A673 (cell line): ENCODE results near the gene COL5A1. TPM values are rescaled to one million over a fixed set of nuclear protein-coding genes. Genes with fewer than 3 reads are reported as not detected.

Experiments used
- BruUV-seq: library from RNA; stranded (reverse); fragments of 400-500 nt; replicated peaks from 2 replicates; lab custom pipeline; 2021; lab: Mats Ljungman, UMichigan
- CTCF ChIA-PET: fragments of 300-600 bp; sonication (Branson Sonifier 250); formaldehyde crosslinking; loops from one replicate; lab custom pipeline; 2022; ENCODE audit warnings: antibody characterized with exemption; lab: Charles Lee
- POLR2A ChIA-PET: fragments of 300-600 bp; sonication (Branson Sonifier 250); formaldehyde crosslinking; loops from one replicate; lab custom pipeline; 2022; ENCODE audit warnings: antibody characterized with exemption; ENCODE audit not compliant: low non-redundant PET; lab: Charles Lee
- DNase-seq: peaks from one replicate; pipeline ENCODE4 v3.0.0-alpha.2; 2015; ENCODE audit warnings: low spot score
- H3K27ac ChIP-seq: fragments of 200-600 bp; sonication (generic); 2 replicates; pipeline ENCODE4 v1.5.1; 2016; ENCODE audit warnings: mixed run types, low read depth, mild to moderate bottlenecking, mixed read lengths, antibody characterized with exemption, low read length; ENCODE audit not compliant: poor library complexity, severe bottlenecking
- H3K27me3 ChIP-seq: fragments of 200-600 bp; sonication (generic); replicated peaks from 2 replicates; pipeline ENCODE4 v1.6.1; 2017; ENCODE audit warnings: mixed run types, low read depth, mild to moderate bottlenecking, mixed read lengths, antibody characterized with exemption, low read length; ENCODE audit not compliant: insufficient read depth, poor library complexity
- H3K36me3 ChIP-seq: fragments of 200-600 bp; sonication (generic); 2 replicates; pipeline ENCODE4 v1.6.1; 2016; ENCODE audit warnings: mixed run types, mild to moderate bottlenecking, mixed read lengths, antibody characterized with exemption, low read length; ENCODE audit not compliant: insufficient read depth, poor library complexity, severe bottlenecking
- H3K4me1 ChIP-seq: fragments of 200-600 bp; sonication (generic); 2 replicates; pipeline ENCODE4 v1.6.1; 2017; ENCODE audit warnings: mixed run types, mild to moderate bottlenecking, mixed read lengths, antibody characterized with exemption, low read length; ENCODE audit not compliant: insufficient read depth, poor library complexity, severe bottlenecking
- H3K4me3 ChIP-seq: fragments of 200-600 bp; sonication (generic); 2 replicates; pipeline ENCODE4 v1.5.1; 2016; ENCODE audit warnings: low read depth, mixed run types, mild to moderate bottlenecking, mixed read lengths, low read length; ENCODE audit not compliant: poor library complexity, severe bottlenecking
- H3K9me3 ChIP-seq: fragments of 200-600 bp; sonication (generic); 2 replicates; pipeline ENCODE4 v1.6.1; 2016; ENCODE audit warnings: mixed run types, low read depth, mild to moderate bottlenecking, mixed read lengths, antibody characterized with exemption, low read length; ENCODE audit not compliant: poor library complexity, severe bottlenecking
- EZH2 ChIP-seq: fragments of 200-600 bp; sonication (generic); IDR thresholded peaks from 2 replicates; pipeline ENCODE4 v1.6.1; 2017; ENCODE audit warnings: borderline replicate concordance, low read depth, mild to moderate bottlenecking, mixed read lengths, antibody characterized with exemption, low read length; ENCODE audit not compliant: poor library complexity, severe bottlenecking
- intact Hi-C: fragments of 100-400 bp; cut with micrococcal nuclease; formaldehyde crosslinking; loops from one replicate; pipeline ENCODE4 v1.10.0; 2022; ENCODE audit not compliant: unreplicated experiment
- total RNA-seq: library from RNA; stranded (reverse); gene quantifications from 2 replicates; pipeline ENCODE4 v1.2.3, GENCODE V29; 2021
- TF ChIP-seq, protein P1 (sequence below): fragments of 300-800, 200-600 bp; sonication (generic); conservative IDR thresholded peaks from 2 replicates; pipeline ENCODE4 v1.5.1; 2017; ENCODE audit warnings: low read depth, mild to moderate bottlenecking, antibody characterized with exemption, low read length, moderate library complexity, mixed read lengths

Gene COL5A1
- total RNA-seq, 1 experiment from 2014 or later: 33.6 TPM

- TF ChIP-seq, protein P1, sequence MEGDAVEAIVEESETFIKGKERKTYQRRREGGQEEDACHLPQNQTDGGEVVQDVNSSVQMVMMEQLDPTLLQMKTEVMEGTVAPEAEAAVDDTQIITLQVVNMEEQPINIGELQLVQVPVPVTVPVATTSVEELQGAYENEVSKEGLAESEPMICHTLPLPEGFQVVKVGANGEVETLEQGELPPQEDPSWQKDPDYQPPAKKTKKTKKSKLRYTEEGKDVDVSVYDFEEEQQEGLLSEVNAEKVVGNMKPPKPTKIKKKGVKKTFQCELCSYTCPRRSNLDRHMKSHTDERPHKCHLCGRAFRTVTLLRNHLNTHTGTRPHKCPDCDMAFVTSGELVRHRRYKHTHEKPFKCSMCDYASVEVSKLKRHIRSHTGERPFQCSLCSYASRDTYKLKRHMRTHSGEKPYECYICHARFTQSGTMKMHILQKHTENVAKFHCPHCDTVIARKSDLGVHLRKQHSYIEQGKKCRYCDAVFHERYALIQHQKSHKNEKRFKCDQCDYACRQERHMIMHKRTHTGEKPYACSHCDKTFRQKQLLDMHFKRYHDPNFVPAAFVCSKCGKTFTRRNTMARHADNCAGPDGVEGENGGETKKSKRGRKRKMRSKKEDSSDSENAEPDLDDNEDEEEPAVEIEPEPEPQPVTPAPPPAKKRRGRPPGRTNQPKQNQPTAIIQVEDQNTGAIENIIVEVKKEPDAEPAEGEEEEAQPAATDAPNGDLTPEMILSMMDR: no peak
- TF ChIP-seq EZH2: no peak
- no peaks in the 10 kb centered on the region for H3K9me3 ChIP-seq
- intact Hi-C loops: no loop called here
- no peaks in the 10 kb centered on the region for H3K36me3 ChIP-seq
- no TSS peak for BruUV-seq
- CTCF ChIA-PET: no interaction called here
- peaks cover 21% of the 10 kb centered on the region for H3K4me1 ChIP-seq
- POLR2A ChIA-PET: no interaction called here
- no peak overlapping the region for H3K4me3 ChIP-seq
- DNase-seq: no peak
- no peaks in the 10 kb centered on the region for H3K27me3 ChIP-seq
- peak overlapping the region; percentile 52 for H3K27ac ChIP-seq
Observed at GRCh38 chr9:134626069-134626423, 15.6 kb upstream of the COL5A1 start.

- intact Hi-C loops: no loop called here
- H3K4me3 ChIP-seq: no peak overlapping the region
- no peak for TF ChIP-seq EZH2
- TF ChIP-seq, protein P1: no peak
- no peaks in the 10 kb centered on the region for H3K36me3 ChIP-seq
- H3K9me3 ChIP-seq: no peaks in the 10 kb centered on the region
- BruUV-seq: no TSS peak
- ChIA-PET CTCF (no interaction called here), POLR2A (no interaction called here)
- peaks cover 21% of the 10 kb centered on the region for H3K4me1 ChIP-seq
- DNase-seq: peak; percentile 83
- peak overlapping the region; percentile 59 for H3K27ac ChIP-seq
- no peaks in the 10 kb centered on the region for H3K27me3 ChIP-seq
Observed at GRCh38 chr9:134626571-134627416, 14.8 kb upstream of the COL5A1 start.

DNA sequence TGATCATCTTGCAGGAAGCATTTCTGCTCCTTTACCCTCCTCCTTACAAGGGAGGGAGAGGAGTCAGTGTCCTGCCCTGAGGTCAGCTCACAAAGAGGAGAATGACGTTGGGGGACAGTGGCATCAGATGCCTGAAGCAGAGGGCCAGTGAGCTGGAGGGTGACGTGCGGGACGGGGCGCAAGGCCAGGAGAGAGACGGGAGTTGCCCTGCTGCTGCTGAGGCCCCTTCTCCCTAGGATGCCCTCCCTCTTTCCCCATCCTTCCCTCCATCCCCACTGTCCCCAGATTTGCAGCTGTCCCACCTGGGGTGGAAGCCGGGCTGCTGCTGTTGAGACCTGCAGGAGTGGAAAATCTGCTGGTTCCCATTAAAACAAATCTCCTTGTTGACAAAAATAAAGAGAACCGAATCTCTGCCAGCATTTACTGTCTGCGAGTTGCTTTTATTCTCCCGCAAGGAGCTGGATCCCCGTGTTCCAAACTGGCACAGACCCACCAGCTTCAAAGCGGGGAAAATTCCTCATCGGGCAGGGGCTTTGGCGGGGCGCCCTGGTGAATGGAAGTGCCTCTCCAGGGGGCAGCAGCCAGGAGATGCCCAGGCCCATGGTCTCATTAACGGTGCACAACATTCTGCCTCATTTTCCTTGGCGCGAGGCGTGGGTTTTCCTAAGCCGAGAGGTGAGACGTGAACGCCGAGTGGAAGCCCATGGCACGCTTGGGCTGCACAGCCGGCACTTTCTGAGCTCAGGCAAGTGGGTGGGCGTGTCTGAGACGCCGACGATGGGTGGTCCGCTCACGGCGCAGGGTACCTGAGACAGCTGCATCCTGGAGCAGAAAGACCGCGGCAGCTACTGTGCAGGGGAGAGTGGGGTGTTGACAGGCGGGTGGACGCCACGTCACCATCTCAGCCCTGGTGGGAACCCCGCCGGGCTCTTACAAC is 13.9 kb upstream of the COL5A1 start:
- H3K27ac ChIP-seq: peak overlapping the region; percentile 59
- H3K4me1 ChIP-seq: peaks cover 21% of the 10 kb centered on the region
- TF ChIP-seq, protein P1: no peak
- TF ChIP-seq EZH2: no peak
- H3K36me3 ChIP-seq: no peaks in the 10 kb centered on the region
- no peaks in the 10 kb centered on the region for H3K27me3 ChIP-seq
- ChIA-PET POLR2A (no interaction called here), CTCF (interaction anchor here (0.9 kb wide), 1 partner anchor 178 kb away, joined by 5 read pairs; no protein-coding TSS in a partner anchor)
- no peak overlapping the region for H3K4me3 ChIP-seq
- no peak for DNase-seq
- H3K9me3 ChIP-seq: no peaks in the 10 kb centered on the region
- BruUV-seq: no TSS peak
- intact Hi-C loops: no loop called here
